Gastrocnemius medialis (tissue), 4 donors: Measurements from ENCODE around the gene CAPZA2.

Experiments
- CTCF ChIP-seq, 5 experiments: fragments of 450-650 bp in 3 of 5; fragments of 200-600 bp in 2 of 5; sonication (generic) in 2 of 5; IDR thresholded peaks in 4 of 5; conservative IDR thresholded peaks in 1 of 5; 1 replicate in 4 of 5; 2 replicates in 1 of 5; pipeline ENCODE4 v1.5.1; 2016 to 2019; ENCODE audit warnings: antibody characterized with exemption in 5 of 5, mild to moderate bottlenecking in 3 of 5, moderate library complexity in 3 of 5
- POLR2A ChIP-seq, 2 donors: fragments of 450-650 bp; IDR thresholded peaks; one replicate each; pipeline ENCODE4 v1.6.1; 2017; ENCODE audit warnings: antibody characterized with exemption in 2 of 2, mild to moderate bottlenecking in 2 of 2, moderate library complexity in 2 of 2

DNA sequence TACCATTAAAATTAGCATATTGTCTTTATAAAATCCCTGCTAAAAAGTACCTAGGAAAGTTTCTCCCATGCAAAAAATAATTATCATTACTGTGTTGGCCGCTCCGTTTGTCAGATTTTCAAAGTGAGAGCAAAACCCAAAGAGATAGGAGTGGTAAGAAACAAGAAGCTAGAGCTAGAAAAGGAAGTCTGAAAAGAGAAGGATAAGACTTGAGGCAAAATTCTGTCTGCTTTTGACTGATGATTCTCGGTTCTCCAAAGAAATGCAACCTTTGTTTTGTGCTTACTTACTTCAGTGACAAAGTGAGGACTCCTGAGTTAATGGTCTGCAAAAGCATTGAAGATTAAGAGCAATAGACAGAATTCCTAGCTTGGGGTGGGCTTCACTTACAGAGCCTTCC lies 33.3 kb upstream of the CAPZA2 start:
- TF ChIP-seq POLR2A (IDR thresholded peaks at IDR 0.05) (no peak), CTCF (IDR thresholded peaks at IDR 0.05 in 4 of 5, conservative IDR thresholded peaks at IDR 0.05 in 1 of 5) (no peak)
